HG02642 (cell line): ENCODE measurements around the gene ERC1.
"Not testable (repeated sequence)": the region's sequence is repeated elsewhere in the genome, so short reads cannot be mapped to it uniquely, and the experiment has no call there.

Experiments
- ATAC-seq: cut with Tn5 transposase; IDR thresholded peaks from one replicate; pipeline ENCODE4 v1.9.1; 2021; ENCODE audit warnings: mild to moderate bottlenecking; ENCODE audit not compliant: unreplicated experiment, poor library complexity

Gene ERC1

DNA sequence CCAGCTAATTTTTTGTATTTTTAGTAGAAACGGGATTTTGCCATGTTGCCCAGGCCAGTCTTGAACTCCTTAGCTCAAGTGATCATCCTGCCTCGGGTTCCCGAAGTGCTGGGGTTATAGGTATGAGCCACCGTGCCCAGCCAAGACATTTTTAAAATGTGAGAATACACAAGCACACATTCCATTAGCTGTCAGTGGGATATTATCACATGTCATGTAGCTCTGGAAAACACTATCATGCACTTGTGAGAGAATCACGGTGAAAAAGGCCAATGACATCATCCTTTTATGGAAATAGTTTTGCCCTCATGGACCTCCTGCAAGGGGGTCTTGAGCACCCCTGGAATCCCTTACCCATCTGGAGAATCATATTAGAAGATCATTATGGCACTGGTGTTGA, 28.3 kb downstream of the ERC1 start:
- ATAC-seq, result no peak

DNA sequence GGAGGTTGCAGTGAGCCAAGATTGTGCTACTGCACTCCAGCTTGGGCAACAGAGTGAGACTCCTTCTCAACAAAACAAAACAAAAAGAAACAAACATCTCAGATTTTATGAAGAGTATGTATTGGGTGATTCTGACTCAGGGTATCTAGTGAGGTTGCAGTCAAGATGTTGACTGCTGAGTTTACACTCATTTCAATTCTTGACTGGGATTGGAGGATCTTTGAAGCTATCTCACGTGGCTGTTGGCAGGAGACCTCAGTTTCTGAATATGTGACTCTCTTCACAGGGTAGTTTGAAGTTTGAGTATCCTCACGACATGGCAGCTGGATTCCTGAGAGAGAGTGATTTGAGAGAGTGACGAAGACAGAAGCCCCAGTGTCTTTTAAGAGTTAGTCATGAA, 29.4 kb downstream of the ERC1 start:
- ATAC-seq, result no peak

GRCh38 chr12:1022032-1022970, 31.3 kb downstream of the ERC1 start:
- no peak for ATAC-seq

- no peak for ATAC-seq
Observed at GRCh38 chr12:1030779-1031178, 39.8 kb downstream of the ERC1 start.

- no peak for ATAC-seq
Observed at GRCh38 chr12:1034243-1034642, 43.2 kb downstream of the ERC1 start.

DNA sequence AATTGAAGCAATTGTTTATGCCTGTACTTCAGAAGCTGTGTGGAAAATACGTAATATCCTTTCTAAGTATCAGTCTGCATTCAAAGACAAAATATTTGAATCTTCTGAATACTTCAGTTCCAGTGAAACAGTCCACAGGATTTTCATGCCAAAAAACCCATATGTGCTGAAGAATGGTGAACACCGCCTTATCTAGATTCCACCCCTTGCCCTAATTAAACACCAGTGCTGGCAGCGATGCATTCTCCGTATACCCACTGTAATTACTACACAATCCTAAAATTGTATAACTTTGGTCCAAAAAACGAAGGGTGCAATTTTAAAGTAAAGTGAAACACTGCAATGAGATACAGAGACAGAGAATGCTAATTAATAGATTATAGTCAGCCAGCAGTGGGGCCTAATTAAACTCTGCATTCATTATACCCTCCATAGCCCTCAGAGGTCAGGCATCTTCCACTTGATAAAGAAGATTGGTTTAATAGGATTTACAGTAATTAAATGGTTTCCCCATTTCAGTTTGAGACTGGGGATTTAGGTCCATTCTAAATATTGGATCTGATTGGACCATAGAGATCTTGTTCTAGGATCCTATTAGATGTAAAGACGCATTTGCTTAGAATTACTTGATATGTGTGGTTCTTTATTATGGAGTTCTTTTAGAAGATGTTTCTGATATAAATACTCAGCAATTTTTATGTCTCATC, 43.9 kb downstream of the ERC1 start:
- no peak for ATAC-seq

DNA sequence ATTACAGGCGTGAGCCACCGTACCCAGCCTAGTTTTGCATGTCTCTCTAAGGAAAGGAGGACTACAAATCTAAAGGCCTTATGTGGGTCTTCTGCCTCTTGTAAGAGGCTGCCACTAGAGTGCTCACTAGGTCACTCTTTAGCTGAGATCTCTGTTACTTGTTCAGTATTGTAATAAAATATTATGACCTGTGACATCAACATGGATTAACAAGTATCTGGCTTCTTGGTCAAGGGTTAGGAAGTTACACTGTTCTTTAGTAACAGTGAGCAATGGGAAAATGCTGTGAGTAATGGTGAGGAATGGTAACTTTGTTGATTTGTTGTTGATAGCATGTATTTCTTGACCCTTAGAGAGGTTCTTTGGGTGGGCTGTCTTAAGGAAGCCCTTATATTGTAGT, 50.5 kb downstream of the ERC1 start:
- ATAC-seq, result no peak

GRCh38 chr12:1044199-1044598, 53.2 kb downstream of the ERC1 start:
- ATAC-seq, result no peak

DNA sequence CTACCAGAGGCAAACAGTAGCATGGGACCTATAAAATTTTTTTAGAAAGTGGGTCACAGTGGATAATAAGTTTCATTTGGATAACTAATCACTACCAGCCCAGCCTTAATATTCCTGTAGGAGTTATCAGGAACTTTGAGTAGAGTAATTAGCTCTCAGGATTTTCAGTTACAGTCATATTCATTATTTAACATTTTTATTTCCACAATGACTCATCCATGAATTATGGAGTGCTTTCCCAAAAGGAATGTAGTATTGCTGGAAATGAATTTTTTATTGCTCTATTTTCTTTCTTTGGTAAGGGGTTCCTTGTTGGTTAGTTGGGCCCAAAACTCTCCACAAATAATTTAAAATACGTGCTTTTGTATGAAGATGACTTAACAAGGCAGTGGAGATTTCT, 53.7 kb downstream of the ERC1 start:
- ATAC-seq, result no peak

- ATAC-seq, result no peak
Observed at GRCh38 chr12:1046727-1047126, 55.7 kb downstream of the ERC1 start.

GRCh38 chr12:1047898-1048660, 57.1 kb downstream of the ERC1 start:
- no peak for ATAC-seq

DNA sequence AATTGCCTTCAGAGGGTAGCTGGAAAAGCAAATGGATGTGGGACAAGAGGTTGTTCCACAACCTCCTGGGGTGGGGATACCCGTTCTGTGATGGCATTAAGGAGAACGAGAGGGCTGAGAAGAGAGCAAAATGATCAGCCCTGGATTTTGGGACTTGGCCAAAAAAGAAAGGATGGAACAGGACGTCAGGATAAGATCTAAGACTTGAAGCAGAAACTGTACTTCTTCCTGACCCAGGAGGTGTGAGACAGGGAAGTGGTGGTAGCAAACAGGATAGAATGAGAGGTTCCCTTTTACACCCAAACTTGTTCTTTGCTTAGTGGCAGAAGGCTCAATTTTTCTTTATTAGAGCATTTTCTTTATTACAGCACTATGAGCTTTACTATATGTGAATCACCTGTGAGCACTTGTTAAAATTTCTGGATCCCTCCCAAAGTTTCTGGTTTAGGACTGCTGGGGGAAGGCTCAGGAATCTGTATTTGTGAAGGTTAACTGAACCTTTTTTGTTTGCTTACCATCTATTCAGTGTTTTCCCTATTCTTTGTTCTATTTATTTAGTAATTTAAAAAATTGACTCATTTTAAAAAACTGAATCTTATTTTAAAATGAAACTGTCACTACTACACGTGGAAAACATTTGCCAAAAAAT, 59.2 kb downstream of the ERC1 start:
- no peak for ATAC-seq

GRCh38 chr12:1051672-1052071, 60.6 kb downstream of the ERC1 start:
- not testable (repeated sequence) for ATAC-seq

GRCh38 chr12:1053690-1054089, 62.7 kb downstream of the ERC1 start:
- ATAC-seq, result no peak

DNA sequence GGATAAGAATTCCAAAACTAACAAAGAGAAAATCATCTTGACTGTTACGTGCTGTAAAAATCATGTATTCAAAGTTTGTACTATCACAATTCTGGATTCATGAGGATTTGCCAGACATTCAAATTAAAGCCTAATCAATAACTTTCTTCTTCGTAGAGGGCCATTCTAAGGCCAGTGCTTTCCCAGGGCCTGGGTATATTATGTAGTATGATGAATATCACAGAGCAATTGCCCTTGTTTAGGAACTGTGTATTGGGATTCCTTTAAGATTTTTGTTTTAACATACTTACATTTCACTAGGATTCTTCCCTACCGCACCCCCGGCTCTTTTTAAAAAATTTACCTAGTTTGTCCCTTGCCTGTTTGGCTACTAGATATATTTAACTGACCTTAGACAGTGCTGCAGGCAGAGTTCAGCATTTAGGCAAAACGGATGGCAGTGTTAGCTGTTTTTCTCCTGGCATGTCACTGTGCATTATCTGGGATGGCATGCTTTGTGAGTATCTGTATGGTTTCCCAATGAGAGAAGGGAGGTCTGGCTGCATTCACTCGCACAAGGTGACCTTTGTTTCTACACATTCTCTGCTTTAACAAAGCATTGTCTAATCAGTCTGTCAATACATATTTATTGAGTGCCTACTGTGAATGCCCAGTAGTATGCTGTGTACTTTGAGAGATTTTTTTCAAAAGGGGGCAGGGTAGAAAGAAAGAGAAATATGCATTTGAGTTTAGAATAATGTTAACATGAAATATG, 63.3 kb downstream of the ERC1 start:
- no peak for ATAC-seq

- no peak for ATAC-seq
Observed at GRCh38 chr12:1056390-1056789, 65.4 kb downstream of the ERC1 start.

DNA sequence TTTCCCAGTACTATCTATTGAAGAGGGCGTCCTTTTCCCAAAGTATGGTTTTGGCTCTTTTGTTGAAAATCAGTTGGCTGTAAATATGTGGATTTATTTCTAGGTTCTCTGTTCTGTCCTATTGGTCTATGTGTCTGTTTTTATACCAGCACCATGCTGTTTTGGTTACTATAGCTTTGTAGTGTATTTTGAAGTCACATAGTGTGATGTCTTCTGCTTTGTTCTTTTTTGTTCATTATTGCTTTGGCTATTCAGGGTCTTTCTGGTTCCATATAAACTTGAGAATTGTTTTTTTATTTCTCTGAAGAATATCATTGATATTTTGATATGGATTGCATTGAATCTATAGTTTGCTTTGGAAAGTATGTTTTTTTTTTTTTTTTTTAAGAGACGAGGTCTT, 67.4 kb downstream of the ERC1 start:
- ATAC-seq, result no peak

GRCh38 chr12:1059162-1059561, 68.1 kb downstream of the ERC1 start:
- ATAC-seq, result no peak

- no peak for ATAC-seq
Observed at GRCh38 chr12:1063852-1064251, 72.8 kb downstream of the ERC1 start.

- ATAC-seq, result no peak
Observed at GRCh38 chr12:1064317-1064716, 73.3 kb downstream of the ERC1 start.
